ENCODE data around the gene CDH5.
A peak's percentile ranks its signal among the peaks of the same experiment; 100 is the strongest.
"Not testable (repeated sequence)": the region's sequence is repeated elsewhere in the genome, so short reads cannot be mapped to it uniquely, and the experiment has no call there.

Gene CDH5

GRCh38 chr16:66366433-66367299 is at the start of gene CDH5:
Gene CDH5, plus strand, starts transcription at chr16:66366691. Its CDS starts 12,647 bp downstream, at chr16:66379338.
- peak; percentile 18 to 26 for DNase-seq

GRCh38 chr16:66318505-66318904 is 48.0 kb upstream of the CDH5 start:
- DNase-seq, result no peak

- no peak for DNase-seq
Observed at GRCh38 chr16:66320774-66321173, 45.7 kb upstream of the CDH5 start.

- DNase-seq, result no peak
Observed at GRCh38 chr16:66322174-66322573, 44.3 kb upstream of the CDH5 start.

GRCh38 chr16:66324815-66325515 is 41.5 kb upstream of the CDH5 start:
- no peak for DNase-seq

- no peak for DNase-seq
Observed at GRCh38 chr16:66325717-66326376, 40.6 kb upstream of the CDH5 start.

GRCh38 chr16:66326991-66327513 is 39.4 kb upstream of the CDH5 start:
- DNase-seq, result no peak

- DNase-seq, result no peak
Observed at GRCh38 chr16:66328282-66328681, 38.2 kb upstream of the CDH5 start.

GRCh38 chr16:66331464-66331863 is 35.0 kb upstream of the CDH5 start:
- DNase-seq, result not testable (repeated sequence)

GRCh38 chr16:66332634-66333610 is 33.6 kb upstream of the CDH5 start:
- no peak for DNase-seq

GRCh38 chr16:66334853-66335574 is 31.5 kb upstream of the CDH5 start:
- no peak for DNase-seq

- no peak for DNase-seq
Observed at GRCh38 chr16:66335704-66336329, 30.7 kb upstream of the CDH5 start.

GRCh38 chr16:66337463-66338188 is 28.9 kb upstream of the CDH5 start:
- DNase-seq, result no peak

- no peak for DNase-seq
Observed at GRCh38 chr16:66342294-66342900, 24.1 kb upstream of the CDH5 start.

- no peak for DNase-seq
Observed at GRCh38 chr16:66344533-66345145, 21.9 kb upstream of the CDH5 start.

GRCh38 chr16:66346221-66346620 is 20.3 kb upstream of the CDH5 start:
- DNase-seq, result no peak

- no peak for DNase-seq
Observed at GRCh38 chr16:66352304-66352703, 14.2 kb upstream of the CDH5 start.

- DNase-seq, result no peak
Observed at GRCh38 chr16:66353055-66353454, 13.4 kb upstream of the CDH5 start.

Measured in cerebellar nuclear complex (tissue), 1 donor.